Tibial nerve (tissue), 4 donors: Measurements from ENCODE around the gene MS4A18.

Source experiments
- CTCF ChIP-seq, 5 experiments: fragments of 200-600 bp in 3 of 5; fragments of 450-650 bp in 2 of 5; sonication (generic) in 3 of 5; IDR thresholded peaks; one replicate each; pipeline ENCODE4 v1.5.1; 2016 to 2019; ENCODE audit warnings: antibody characterized with exemption in 5 of 5, mild to moderate bottlenecking in 3 of 5, moderate library complexity in 2 of 5
- EP300 ChIP-seq, 2 donors: sonication (generic); formaldehyde crosslinking; IDR thresholded peaks; one replicate each; pipeline ENCODE4 v1.6.1; 2017; ENCODE audit warnings: antibody characterized with exemption in 2 of 2, mild to moderate bottlenecking in 1 of 2
- POLR2A ChIP-seq, 2 donors: fragments of 450-650 bp; IDR thresholded peaks; one replicate each; pipeline ENCODE4 v1.6.1; 2017; ENCODE audit warnings: antibody characterized with exemption in 2 of 2, mild to moderate bottlenecking in 2 of 2, moderate library complexity in 2 of 2

GRCh38 chr11:60785806-60786361, 61.4 kb downstream of the MS4A18 start:
- peak in 2 of 5 experiments; percentile 14 to 26 for TF ChIP-seq CTCF (IDR thresholded peaks at IDR 0.05)
- TF ChIP-seq POLR2A (IDR thresholded peaks at IDR 0.05): no peak
- TF ChIP-seq EP300 (IDR thresholded peaks at IDR 0.05): no peak
